Measurements from ENCODE around the gene NFKB2.

DNA sequence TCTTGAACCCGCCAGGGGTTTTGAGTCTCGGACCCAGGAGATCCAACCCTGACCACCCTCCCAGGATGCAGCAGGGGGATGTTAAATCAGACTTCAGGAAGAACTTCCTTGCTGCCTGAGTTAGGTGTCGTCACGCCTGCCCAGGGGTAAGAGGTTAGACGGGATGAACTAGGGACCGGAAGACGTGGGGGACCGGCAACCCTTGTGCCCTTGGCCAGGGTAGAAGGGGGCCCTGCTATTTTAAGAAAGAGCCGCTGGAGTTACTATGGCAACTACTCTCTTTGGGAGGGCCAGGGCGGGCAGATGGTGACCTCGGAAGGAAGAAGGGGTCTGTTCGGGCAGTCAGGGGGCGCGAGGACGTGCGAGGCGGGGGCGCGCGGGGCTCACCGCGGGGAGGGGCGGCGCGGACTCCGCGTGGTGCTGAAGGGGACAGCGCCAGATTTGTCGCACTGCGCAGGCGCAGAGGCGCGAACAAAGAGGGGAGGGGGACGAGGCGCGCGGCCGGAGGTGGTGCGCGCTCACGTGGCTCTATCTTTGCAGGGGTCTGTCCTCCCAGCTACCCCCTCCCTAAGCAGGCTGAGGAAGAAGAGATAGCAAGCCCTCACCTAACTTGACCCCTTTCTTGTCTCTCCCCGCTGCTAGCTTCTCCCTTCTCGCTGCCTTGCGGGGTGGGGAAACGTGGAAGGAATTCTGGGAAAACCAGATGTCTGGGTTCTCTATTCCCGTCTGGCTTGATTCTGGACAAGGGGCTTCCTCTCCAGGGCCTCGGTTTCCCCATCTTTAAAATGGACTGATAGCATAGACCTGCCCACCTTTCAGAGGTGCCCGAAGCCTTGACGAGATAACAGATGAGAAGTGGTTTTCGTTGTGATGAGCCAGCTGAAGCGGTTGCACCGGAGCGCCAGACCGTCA, 24.0 kb downstream of the NFKB2 start:
- TF ChIP-seq ZNF670 (tag by site-specific recombination; IDR thresholded peaks at IDR 0.05; ENCODE audit: low read depth) (no peak), CTCF (tag by site-specific recombination; IDR thresholded peaks at IDR 0.05) (no peak), ZNF530 (tag by site-specific recombination; IDR thresholded peaks at IDR 0.05; ENCODE audit: low read depth) (no peak), ZNF426 (tag by site-specific recombination; IDR thresholded peaks at IDR 0.05) (no peak), INSM2 (tag by site-specific recombination; IDR thresholded peaks at IDR 0.05) (no peak), ZNF292 (tag by site-specific recombination; IDR thresholded peaks at IDR 0.05; ENCODE audit: borderline replicate concordance, low read depth) (no peak), ZNF777 (tag by site-specific recombination; IDR thresholded peaks at IDR 0.05; ENCODE audit: borderline replicate concordance) (no peak), ZNF501 (tag by site-specific recombination; IDR thresholded peaks at IDR 0.05) (0 out of 2 replicates have a peak, but pooled peaks have one; percentile 42), ZNF133 (tag by site-specific recombination; IDR thresholded peaks at IDR 0.05) (no peak), ZBTB49 (tag by site-specific recombination; IDR thresholded peaks at IDR 0.05; ENCODE audit: low read depth) (no peak), ZNF549 (tag by site-specific recombination; IDR thresholded peaks at IDR 0.05) (no peak), ZNF791 (tag by site-specific recombination; IDR thresholded peaks at IDR 0.05) (no peak), ZNF623 (tag by site-specific recombination; IDR thresholded peaks at IDR 0.05) (no peak)
